Activated CD4-positive, alpha-beta T cell treated with anti-CD3 and anti-CD28 coated beads for 48 hours (primary cell): Measurements from ENCODE around the gene ACER3.
"Not testable (repeated sequence)": the region's sequence is repeated elsewhere in the genome, so short reads cannot be mapped to it uniquely, and the experiment has no call there.

Source experiments
- DNase-seq: peaks from one replicate; pipeline ENCODE4 v3.0.0-alpha.2; 2020

ACER3 gene

GRCh38 chr11:76837696-76838677, 22.7 kb upstream of the ACER3 start:
- no peak for DNase-seq

- no peak for DNase-seq
Observed at GRCh38 chr11:76838678-76839068, 22.0 kb upstream of the ACER3 start.

GRCh38 chr11:76839311-76839710, 21.4 kb upstream of the ACER3 start:
- no peak for DNase-seq

GRCh38 chr11:76841923-76842452, 18.7 kb upstream of the ACER3 start:
- no peak for DNase-seq

- DNase-seq = no peak
Observed at GRCh38 chr11:76843907-76844306, 16.8 kb upstream of the ACER3 start.

- DNase-seq = no peak
Observed at GRCh38 chr11:76844511-76844910, 16.2 kb upstream of the ACER3 start.

GRCh38 chr11:76845069-76845468, 15.6 kb upstream of the ACER3 start:
- DNase-seq = no peak

GRCh38 chr11:76846441-76846840, 14.3 kb upstream of the ACER3 start:
- DNase-seq = no peak

- no peak for DNase-seq
Observed at GRCh38 chr11:76849376-76849775, 11.3 kb upstream of the ACER3 start.

- no peak for DNase-seq
Observed at GRCh38 chr11:76850130-76850529, 10.6 kb upstream of the ACER3 start.

GRCh38 chr11:76850815-76851214, 9.9 kb upstream of the ACER3 start:
- DNase-seq = no peak

- no peak for DNase-seq
Observed at GRCh38 chr11:76854709-76855108, 6.0 kb upstream of the ACER3 start.

- DNase-seq = not testable (repeated sequence)
Observed at GRCh38 chr11:76855670-76856069, 5.0 kb upstream of the ACER3 start.

- no peak for DNase-seq
Observed at GRCh38 chr11:76856106-76856505, 4.6 kb upstream of the ACER3 start.

- DNase-seq = no peak
Observed at GRCh38 chr11:76856571-76856970, 4.1 kb upstream of the ACER3 start.

- no peak for DNase-seq
Observed at GRCh38 chr11:76857781-76858410, 2.8 kb upstream of the ACER3 start.

- DNase-seq = no peak
Observed at GRCh38 chr11:76859708-76860227, 950 bp upstream of the ACER3 start.

GRCh38 chr11:76861490-76861953, 804 bp downstream of the ACER3 start:
- no peak for DNase-seq

- not testable (repeated sequence) for DNase-seq
Observed at GRCh38 chr11:76862794-76863193, 2.1 kb downstream of the ACER3 start.

- no peak for DNase-seq
Observed at GRCh38 chr11:76863196-76863777, 2.6 kb downstream of the ACER3 start.

GRCh38 chr11:76872959-76873827, 12.5 kb downstream of the ACER3 start:
- DNase-seq = no peak

GRCh38 chr11:76878014-76878413, 17.3 kb downstream of the ACER3 start:
- DNase-seq = no peak
